ENCODE results near the gene NUS1.
"Not testable (repeated sequence)": the region's sequence is repeated elsewhere in the genome, so short reads cannot be mapped to it uniquely, and the experiment has no call there.

Gene NUS1

DNA sequence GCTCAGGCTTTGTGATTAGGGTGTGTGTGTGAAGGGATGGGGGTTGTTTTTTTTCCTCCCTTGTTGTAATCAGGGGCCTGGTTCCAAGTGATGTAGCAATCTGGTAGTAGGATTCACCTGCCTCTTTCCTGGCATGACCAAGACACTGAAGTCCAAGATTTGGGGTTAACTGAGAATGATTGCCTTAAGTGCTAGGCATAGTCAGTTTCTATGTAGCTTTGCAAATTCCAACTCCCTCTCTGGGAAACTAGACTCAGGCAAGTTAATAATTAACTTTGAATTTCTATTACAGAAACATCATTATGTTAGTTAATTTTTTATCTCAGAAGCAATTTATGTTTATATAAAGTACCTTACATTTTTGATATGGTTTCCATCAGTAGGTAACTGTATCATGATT, 43.6 kb downstream of the NUS1 start:
- no peak for DNase-seq

GRCh38 chr6:117721520-117721919, 46.3 kb downstream of the NUS1 start:
- DNase-seq: not testable (repeated sequence)

- no peak for DNase-seq
Measured at GRCh38 chr6:117728626-117729025, 53.4 kb downstream of the NUS1 start.

DNA sequence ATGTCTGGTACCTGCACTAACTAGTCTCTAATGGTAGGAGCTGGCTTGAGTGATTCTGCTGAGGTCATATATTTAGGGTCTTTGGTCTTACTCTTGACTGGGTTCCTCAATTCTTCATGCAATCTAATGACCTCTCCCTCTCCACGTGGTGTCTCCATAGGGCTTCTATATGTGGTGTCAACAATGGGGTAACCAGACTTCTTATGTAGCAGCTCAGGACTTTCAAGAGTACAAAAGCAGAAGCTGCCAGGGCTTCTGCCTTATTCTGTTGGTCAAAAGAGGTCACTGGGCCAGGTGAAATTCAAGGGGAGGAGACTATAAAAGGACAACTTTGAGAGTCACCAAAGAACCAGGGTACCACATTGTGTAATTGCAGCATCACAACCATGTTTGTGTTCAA, 54.3 kb downstream of the NUS1 start:
- no peak for DNase-seq

- DNase-seq: no peak
Measured at GRCh38 chr6:117733341-117733740, 58.1 kb downstream of the NUS1 start.

DNA sequence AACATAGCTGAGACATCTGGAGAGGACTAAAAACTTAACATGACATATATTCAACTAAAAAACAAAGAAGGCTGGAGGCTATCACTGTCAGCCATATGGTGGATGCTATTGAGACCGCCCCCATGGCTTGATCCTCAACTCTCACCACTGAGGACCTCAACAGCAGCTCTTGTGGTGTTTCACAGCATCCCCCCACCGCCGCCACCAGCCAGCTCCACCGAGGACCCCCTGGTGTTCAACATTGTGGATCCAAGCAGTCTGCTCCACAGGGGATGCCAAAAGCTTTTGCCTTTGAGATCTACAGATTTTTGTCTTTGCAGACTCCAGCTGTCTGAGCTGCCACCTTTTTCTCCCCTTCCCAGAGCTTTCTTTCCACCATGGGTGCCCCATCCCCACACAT, 64.6 kb downstream of the NUS1 start:
- DNase-seq: no peak

DNA sequence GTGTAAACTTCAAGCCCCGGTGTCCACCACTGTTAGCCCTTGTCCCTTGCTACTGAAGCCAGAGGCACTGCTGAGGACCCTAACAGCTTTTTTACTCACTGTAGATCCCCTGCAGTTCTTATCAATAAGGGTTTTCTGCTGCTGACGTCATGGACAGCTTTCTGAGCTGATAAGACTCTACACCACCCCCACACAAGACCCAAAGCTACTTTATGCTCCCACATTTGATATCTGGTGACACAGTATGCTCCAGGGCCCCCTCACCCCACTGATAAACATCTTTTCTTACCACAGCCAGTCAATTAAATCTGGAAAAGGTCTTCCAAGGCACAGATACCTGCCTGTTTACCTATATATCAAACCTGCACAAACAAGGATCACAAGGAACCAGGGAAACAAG, 65.3 kb downstream of the NUS1 start:
- no peak for DNase-seq

DNA sequence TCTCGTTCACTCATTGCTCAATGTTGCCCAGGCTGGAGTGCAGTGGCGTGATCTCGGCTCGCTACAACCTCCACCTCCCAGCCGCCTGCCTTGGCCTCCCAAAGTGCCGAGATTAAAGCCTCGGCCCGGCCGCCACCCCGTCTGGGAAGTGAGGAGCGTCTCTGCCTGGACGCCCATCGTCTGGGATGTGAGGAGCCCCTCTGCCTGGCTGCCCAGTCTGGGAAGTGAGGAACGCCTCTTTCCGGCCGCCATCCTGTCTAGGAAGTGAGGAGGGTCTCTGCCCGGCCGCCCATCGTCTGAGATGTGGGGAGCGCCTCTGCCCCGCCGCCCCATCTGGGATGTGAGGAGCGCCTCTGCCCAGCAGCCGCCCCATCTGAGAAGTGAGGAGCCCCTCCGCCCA, 75.4 kb downstream of the NUS1 start:
- DNase-seq: not testable (repeated sequence)

Data from NCI-H774 (cell line).